ENCODE data around the gene ANK2.
"Not testable (repeated sequence)": the region's sequence is repeated elsewhere in the genome, so short reads cannot be mapped to it uniquely, and the experiment has no call there.

The ANK2 gene

DNA sequence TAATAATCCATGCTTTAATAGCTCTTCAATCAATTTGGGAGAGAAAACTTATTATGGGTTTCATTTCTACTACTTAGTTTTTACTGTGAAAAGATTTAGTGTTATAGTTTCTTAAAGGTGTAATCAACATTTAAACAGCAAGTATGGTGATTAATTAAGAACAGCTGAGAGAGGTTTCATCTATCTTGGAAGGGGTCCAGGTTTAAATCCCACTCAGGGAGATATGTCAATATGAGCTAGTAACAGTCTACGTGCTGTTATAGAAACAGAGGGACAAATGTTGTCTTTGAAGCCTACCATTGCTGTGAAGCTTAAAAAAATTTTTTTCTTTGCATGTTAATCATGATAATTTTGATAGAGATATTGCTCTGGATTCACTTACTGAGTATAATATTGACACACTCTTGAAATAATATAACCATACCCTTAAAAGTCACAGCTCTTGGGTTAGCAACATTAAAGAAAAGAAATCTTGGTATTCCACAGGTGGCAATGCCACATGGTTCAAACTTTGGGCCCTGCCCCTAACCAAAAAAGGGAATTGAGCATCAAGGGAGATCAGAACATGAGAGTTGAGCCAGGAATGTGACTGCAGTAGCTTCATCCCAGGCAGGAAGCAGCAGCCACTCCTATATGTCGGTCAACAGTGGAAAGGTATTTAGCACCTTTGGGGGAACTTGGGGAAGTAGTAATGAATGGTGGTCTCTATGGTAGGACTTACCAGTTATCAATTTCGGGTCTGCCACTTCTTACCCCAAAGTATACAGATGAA lies 107.8 kb downstream of the ANK2 start:
- peak; percentile 23 for DNase-seq

DNA sequence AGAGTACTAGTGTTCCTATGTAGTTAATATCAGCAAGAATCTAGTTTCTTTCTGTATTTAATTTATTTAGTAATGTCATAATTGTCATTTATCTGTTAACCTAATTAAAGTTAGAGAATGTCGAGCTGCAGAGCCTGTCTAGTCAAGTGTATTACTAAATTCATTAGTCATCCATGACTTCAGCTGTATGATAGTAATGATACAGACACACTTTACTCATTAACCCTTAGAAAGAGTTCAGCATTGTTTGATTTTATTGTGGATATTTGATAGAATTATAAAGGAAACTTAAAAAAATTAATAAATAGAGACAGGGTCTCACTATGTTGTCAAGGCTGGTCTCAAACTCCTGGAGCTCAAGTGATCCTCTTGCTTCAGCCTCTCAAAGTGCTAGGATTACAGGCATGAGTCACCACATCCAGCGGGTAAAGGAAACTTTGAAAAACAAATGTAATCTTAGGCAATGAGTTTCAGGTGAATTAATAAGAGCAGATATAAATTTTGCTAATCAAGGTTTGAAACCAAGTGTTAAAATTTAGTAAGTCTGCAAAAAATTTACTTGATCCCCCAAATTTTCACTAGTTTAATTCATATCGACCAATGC lies 110.6 kb downstream of the ANK2 start:
- no peak for DNase-seq

DNA sequence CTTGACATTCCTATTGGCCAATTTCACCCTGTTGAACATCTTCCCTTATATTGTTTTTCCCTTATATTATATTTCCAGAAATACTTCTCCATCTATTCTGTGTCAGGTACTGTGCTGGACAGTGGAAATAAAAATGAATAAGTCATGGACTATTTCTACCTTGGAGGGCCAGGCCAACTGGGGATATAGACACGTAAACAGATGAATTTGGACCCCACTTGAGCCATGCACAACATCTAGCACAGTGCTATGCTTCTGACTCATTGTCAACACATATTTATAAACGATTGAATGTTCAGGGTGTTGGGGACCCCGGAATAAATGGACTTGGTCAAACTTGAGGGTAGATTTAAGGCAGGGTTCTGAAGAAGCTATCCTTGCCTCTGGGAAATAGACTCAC lies 111.1 kb downstream of the ANK2 start:
- no peak for DNase-seq

DNA sequence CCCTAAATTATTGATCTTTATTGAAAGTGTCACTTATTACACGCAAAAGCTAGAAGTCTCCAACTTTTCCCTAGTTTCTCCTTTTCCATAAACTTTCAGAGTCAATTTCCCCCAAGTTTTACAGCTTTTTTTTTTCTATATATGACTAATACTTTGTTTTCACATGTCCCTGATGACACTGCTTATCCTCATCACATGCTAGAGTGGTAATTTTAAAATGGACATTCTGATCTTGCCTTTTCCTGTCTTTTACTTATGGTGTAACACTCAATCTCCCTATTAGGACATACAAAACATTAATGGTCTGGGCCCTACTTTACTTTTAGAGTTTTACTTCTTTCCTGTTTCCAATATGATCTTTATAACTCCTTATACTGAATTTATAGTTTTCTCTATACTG lies 112.6 kb downstream of the ANK2 start:
- DNase-seq = no peak

DNA sequence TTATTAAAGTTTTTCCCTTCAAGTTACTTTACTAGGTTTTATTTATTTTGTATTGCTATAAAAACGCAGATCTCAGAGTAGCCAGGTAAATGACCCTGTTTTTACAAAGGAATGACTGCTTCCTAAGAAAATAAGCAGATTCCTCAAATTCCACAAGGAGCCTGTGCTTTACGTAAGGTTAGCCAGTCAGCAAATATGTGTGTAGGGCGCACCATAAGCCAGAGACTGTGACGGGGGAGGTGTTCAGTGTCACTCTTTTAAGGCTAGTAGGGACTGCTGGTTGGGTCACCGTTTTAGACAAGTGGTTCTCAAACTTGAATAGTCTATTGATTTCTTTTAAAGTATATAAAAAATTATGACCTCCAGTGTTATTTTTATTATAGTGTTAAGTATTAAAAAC lies 119.9 kb downstream of the ANK2 start:
- DNase-seq = no peak

DNA sequence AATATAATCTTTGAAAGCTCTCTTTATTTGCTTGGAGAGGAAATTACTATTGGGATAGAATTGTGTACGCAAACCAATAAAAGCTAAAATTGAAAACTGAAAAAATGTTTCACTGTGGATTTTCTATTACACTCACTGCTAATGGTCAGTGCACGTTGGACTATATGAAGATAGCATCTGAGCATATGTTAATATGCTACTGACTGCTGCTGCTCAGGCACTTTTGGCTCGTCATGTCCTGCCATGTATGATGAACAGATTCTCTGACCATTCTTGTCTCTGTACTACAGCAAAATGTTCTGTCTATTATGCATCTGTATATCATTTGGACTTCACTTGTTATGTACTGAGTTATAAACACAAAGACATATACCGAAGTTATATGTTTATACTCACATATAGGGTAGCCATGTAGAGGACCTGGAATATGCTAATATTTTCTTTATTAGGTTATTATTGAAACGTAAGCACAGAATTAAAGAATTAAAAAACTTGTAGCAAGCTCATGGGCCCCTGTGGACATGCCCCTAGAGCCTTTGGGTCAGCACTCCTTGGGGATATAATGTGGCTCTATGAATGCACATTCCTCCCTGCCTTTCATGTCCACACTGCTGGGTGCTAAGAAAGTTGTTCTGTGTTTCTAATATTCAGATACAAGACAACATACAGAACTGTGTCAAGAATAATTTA lies 120.8 kb downstream of the ANK2 start:
- DNase-seq = no peak

DNA sequence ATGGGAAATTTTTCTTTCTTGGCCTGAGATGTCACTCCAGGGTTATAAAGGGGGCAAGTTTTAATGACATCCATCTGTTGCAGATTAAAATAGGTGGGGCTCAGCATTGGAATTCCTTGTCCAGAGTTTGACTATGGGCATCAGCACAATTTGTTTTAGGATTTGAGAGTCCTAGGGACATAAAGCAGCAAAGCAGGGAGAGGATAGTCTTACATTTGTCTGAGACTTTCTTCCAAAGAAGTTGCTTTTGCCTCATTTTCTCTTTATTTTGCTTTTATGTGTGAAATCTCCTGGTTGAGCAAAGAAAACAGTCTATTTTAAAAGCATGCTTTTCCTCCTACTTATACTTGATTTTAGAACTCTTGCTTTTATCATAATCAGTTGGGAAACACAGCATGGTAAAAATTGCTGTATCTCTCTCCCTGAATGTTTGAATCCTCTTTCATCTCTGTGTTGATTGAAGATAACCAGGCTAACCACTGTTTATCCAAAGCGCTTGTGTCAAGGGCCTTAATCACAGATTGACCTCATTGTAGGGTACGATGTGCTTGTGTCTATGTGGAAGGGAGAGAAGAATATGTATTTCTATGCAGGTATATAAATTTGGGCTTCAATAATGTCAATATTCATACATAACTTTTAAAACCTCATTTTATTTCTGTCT lies 121.5 kb downstream of the ANK2 start:
- DNase-seq = no peak

DNA sequence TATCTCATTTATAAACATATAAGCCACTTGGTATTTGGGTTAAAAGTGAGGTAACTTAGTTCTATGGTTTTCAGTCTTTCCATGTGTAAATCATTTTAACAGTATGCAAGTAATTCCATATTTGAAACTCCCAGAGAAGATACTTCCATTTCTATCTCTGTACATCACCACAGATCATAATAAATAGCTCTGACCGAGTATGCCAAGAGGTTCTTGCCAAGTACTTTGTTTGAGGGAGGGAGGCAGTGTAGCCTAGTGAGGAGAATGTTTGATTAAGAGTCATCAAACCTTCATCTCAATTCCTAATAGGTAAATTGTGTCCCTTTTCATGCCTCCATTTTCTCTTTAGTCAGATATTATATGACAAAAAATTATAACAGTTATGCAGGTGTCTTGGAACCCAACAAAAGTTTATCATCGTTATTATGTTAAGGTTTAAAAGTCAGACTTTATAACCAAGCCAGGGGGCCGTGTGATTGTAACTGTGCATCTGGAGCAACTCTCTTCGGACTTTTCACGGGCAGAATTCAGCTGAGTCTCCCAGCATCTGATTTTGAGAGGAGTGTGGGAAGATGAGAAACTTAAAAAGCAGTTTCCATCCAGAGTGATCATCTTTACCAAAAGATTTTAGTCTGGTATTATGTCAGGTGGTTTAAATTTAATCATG lies 123.8 kb downstream of the ANK2 start:
- no peak for DNase-seq

DNA sequence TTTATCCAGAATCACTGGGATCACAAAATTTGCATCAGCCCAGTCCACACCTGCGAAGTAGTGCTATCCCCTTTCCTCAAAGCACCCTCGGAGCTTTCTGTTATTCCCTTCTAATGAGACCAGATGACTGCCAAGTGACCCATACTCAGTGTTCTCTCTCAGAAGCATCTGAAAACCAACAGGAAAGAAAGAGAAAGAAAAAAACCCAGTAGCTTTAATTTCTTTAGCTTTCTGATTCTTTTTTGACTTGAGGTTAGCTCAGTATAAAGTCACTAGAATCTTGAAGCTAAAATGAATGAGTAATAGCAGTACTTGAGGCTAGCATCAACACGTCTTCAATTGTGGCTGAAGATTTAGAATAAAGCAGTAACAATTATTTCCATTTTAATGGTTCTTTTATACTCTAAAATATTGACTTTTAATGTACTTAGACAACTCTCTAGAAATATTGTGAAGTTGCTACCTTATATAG lies 124.4 kb downstream of the ANK2 start:
- DNase-seq = no peak

DNA sequence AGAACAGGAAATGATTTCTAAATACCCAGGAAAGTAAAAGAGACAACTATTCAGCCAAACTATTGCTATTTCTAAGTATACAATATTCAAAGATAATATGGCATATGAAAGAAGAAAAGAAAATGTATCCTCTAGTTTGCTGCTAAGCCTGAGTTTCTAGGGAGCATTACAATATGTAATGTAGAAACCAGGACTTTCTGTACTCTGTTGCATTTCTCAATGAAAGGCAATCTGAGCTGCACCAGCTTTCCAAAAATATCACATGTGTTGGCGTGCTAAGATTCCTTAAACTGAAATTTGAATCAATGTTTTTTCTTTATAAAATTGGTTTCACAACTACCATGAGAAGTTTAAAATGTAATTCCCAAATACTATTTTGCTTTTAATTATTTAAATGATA lies 129.6 kb downstream of the ANK2 start:
- no peak for DNase-seq

DNA sequence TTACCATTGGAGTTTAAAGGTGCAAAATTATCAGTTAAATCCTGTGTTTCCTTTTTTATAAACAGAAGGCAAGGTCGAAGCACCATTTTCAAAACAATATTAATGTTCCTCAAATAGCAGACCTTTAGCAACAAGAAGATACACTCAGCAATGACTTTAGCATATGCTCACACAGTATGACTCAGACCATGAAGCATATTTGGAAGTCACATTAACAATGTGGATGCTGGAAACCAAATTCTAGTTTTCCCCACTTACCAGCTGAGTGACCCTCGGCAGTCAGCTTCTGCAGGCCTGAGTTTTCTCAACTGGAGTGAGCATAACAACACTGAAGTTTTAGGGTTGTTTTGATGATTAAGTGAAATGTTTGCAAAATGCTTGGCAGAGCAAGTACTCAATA lies 130.5 kb downstream of the ANK2 start:
- DNase-seq = no peak

DNA sequence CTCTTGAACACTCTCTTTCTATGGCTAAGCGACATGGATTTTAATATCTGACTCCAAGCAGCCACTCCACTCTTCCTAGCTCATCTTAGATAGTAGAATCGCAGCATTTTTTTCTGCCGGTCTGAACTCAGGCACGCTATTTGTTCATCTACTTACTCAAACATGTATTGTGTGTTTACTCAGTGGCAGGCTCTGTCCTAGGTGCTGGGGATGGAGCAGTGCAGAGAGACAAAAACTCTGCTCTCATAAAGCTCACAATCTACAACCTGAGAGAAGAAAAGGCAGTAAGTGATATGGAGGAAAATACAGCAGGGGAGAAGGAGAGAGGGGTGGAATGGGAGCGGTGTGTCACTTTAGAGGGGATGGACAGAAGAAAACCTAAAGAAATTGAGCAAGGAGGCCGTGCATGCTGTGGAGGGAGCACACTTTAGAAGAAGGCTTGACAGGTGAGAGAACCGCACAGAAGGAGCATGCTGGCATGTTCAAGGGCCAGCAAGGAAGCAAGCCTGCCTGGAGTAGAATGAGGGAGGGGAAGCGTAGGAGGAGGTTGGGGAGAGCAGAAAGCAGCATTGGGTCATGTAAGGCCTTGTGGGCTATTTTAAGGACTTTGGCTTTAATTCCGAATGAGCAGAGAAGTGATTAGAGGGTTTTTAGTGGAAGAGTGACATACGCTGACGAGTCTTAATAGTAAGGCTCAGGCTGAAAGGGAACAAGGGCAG lies 132.0 kb downstream of the ANK2 start:
- DNase-seq = peak; percentile 2

DNA sequence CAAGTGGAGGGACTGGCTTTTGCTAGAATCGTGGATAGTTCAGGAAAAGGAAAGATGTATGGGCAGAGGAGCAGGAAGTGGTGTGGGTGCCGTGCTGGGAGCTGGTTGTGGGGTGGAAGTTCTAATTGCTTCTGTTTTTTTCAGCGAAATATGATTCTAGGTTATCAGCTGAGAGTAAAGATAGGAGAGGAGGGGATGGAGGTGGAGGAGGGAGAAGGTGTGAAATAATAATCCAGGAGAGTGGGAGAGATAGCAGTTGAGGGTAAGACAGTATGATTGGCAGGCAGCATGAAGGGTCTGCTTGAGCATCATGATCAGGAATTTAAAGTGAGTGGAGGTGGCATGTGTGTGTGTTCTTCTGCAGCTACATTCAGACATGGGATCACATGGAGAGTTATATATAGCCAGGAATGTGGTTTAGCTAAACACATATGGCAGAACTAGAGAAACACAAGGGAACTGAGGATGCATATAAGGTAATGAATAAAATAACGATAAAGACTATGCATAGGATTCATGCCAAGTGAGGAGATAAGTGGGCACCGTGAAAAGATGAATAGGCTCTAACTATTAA lies 133.7 kb downstream of the ANK2 start:
- no peak for DNase-seq

DNA sequence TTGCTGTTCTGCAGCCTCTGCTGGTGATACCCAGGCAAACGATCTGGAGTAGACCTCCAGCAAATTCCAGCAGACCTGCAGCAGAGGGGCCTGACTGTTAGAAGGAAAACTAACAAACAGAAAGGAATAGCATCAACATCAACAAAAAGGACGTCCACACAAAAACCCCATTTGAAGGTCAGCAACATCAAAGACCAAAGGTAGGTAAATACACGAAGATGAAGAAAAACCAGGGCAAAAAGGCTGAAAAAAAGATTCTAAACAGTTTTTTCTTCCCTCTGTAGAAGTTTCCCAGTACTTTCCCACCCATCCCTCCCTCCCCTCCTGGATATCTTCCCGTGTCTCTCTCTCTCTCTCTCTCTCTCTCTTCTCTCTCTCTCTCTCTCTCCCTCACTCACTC lies 136.8 kb downstream of the ANK2 start:
- not testable (repeated sequence) for DNase-seq

DNA sequence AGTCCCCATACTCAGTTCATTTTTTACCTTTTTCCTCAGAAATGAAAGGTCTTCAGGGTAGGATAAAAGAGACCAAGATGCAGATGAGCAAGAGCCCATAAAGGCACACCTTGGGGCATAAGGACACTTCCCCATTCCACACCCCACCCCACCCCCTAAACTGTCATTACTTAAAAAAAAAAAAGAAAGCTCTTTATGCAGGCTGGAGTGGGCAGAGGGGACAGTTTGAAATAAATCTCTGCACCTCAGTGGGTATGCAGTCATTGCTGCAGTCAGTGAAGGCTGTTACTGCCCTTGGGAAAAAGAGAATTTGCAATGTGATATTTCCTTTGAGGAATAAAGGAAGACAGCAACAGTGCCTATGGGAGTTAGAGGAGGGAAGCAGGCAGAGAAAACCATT lies 137.5 kb downstream of the ANK2 start:
- DNase-seq = no peak

DNA sequence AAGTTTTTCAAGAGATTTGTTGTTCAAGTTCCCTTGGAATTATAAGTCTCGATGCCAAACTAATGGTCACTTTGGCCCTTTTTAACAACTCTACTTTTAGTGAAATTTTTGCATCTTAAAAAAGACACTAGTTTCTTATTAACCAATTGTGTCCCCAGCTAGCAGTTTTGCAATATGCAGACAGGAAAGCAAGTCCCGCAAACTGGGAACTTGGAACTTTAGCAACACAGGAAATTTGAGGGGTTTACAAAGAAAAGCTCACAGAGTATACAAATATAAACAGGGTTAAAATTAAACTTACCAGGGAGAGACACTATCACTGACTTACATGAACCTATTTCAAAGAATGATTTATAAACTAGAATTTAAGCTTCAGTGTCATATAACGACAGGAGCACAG lies 137.9 kb downstream of the ANK2 start:
- no peak for DNase-seq

DNA sequence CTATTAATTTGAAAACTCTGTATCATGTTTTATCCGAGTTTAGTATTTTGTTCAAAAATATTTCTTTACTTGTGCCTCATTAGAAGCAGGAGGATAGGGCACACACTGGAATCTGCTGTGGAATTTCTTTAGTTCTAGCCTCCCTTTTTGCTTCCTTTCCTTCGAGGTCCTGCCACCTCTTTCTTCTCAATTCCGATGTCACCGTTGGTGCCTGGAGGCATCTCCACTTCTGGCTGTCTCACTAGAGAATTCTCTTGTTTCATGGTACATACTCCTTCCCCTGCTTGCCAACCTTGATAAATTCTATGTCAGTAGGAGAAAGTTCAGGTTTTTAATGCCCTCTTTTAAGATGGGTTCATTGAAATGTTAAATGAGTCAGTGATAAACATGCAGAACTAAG lies 140.1 kb downstream of the ANK2 start:
- no peak for DNase-seq

DNA sequence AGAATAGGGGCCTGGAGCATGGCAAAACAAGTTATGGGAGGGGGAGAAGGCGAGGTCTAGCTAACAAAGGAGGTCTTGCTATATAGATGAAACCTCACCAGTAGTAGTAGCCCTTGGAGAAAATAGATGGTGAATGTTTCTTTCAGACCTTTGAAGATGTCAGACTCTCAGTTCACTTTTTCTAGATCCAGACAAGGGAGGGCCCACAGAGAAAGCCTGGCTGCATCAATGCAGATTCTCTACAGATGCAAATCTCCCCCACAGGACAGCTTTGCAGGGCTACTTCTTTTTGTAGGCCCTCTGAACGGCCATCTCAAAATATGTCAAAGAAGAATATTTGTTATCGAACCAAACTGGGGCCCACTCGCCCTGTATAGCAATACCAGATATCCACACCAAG lies 159.7 kb downstream of the ANK2 start:
- DNase-seq = no peak

DNA sequence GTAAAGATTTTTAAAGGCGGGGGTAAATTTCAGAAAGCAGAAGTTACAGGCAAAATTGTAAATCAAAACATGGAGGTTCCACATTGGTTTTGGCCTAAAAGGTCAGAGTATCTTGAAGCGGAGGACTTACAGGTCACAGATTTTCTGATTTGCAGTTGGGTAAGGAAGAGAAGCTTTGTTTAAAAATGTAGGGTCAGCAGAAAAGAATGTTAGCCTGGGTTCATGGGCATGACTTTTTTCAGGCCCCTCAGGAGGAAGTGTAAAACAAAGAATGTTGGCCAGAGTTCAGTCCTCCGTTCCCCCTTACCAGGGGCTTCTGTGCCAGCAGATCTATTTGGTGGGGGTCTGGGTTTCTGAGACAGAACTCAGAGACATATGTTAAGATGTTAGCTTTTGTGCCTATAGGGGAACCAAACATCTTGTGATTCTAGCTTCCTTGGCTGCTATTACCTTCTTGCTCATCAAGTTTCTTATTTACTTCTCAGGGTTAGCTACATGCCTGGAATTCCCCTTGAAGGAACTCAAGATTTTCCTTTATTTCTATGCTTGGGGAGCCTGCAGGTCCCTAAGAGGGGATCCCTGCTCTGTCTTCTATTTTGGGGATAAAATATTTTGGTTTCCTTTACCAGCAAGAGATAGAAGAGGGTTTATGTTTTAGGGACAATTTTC lies 160.3 kb downstream of the ANK2 start:
- DNase-seq = no peak

DNA sequence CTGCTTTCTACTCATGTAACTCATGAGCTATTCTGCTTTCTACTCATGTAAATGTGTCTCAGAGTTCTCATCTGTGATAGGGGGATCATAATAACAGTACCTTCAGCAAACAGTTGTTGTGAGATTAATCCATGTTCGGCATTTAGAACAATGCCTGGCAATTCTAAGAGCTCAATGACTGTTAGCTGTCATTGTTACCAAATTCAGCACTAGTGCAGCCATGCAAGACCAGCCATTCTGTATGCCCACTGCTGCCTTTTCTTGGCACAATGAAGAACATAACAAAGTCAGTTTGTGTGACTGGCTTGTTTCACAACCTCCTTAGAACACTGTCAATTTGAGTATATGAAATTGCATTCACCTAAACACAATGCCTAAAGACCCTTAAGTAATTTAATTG lies 163.2 kb downstream of the ANK2 start:
- peak; percentile 23 for DNase-seq

DNA sequence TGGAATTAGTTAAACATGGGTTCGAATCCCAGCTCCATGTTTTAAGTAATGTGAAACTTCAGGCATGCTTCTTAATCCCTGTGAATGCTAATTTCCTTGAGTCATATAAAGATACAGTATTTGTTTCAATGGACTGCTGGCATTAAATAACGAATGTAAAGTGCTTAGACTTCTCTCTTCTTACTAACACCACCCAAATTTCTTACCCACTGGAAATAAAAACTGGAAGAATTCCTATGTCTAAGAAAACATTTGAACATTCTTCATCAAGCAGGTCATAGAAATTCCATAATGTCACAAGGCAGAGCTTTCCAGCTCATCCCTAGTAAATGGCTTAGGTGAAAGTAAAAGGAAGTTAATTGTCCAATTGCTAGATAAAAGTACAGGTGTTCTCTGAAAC lies 172.5 kb downstream of the ANK2 start:
- no peak for DNase-seq
